ENCODE measurements around the gene TRAPPC12.

The TRAPPC12 gene

GRCh38 chr2:3398857-3399256 is 19.4 kb downstream of the TRAPPC12 start:
- TF ChIP-seq, protein P1, sequence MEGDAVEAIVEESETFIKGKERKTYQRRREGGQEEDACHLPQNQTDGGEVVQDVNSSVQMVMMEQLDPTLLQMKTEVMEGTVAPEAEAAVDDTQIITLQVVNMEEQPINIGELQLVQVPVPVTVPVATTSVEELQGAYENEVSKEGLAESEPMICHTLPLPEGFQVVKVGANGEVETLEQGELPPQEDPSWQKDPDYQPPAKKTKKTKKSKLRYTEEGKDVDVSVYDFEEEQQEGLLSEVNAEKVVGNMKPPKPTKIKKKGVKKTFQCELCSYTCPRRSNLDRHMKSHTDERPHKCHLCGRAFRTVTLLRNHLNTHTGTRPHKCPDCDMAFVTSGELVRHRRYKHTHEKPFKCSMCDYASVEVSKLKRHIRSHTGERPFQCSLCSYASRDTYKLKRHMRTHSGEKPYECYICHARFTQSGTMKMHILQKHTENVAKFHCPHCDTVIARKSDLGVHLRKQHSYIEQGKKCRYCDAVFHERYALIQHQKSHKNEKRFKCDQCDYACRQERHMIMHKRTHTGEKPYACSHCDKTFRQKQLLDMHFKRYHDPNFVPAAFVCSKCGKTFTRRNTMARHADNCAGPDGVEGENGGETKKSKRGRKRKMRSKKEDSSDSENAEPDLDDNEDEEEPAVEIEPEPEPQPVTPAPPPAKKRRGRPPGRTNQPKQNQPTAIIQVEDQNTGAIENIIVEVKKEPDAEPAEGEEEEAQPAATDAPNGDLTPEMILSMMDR (IDR thresholded peaks at IDR 0.05; ENCODE audit: low read depth, low read length): no peak
- H3K4me3 ChIP-seq (ENCODE audit: low read depth, low read length): no peak overlapping the region

GRCh38 chr2:3399381-3399780 is 19.9 kb downstream of the TRAPPC12 start:
- no peak overlapping the region for H3K4me3 ChIP-seq (ENCODE audit: low read depth, low read length)
- TF ChIP-seq, protein P1 (IDR thresholded peaks at IDR 0.05; ENCODE audit: low read depth, low read length): no peak

DNA sequence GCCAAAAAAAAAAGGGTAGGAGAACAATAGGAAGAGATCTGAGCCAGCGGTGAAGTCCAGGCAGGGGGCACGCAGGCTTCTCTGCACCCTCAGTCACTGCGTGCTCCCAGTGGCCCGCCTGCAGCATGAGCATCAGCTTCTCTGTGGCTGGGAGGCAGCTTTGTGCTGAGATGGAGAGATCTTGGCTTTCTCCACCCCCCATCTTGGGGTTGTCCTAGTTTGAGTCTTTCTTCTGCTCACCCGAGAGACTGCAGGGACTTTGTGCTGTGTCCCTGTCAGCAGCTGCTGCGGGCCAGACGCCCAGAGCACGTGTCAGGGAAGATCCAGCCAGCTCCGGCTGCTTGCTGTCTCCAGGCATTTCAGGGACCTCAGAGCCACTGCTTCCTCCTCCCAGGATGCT is 20.3 kb downstream of the TRAPPC12 start:
- TF ChIP-seq, protein P1 (IDR thresholded peaks at IDR 0.05; ENCODE audit: low read depth, low read length): no peak
- no peak overlapping the region for H3K4me3 ChIP-seq (ENCODE audit: low read depth, low read length)

DNA sequence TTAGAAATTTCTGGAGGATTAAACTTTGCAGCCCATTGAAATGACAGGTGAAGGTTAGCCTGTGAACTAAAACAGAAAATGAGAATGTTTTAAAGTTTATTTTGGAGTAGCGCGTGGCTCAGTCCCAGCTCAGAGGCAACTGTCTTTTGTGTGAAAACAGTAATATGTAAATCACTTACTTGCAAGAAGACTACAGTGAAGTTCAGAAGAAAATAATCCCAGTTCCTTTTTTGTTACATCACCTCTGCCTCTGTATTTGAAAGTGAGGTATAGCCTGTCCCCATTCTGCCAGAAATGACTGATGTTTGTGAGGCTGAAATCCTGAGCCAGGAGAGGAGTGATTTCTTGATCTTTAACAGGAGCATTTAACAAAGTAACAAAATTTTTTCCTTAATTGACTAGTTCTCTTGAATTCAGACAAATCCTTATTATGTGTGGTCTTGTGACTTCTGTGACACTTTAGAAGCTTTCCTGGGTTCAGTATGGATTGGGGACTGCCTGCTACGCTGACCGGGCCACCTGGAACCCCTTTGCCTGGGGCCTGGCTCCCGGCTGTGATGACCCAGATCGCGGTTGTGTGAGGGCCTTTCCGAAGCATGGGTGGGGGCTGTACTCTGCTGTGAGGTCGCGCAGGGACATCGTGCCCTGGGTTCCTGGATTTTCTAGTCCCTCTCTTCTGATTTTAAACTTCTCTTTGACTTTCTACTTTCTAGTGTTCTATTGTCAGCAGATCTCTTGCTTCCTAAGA is 24.3 kb downstream of the TRAPPC12 start:
- H3K4me3 ChIP-seq (ENCODE audit: low read depth, low read length): no peak overlapping the region
- TF ChIP-seq, protein P1 (IDR thresholded peaks at IDR 0.05; ENCODE audit: low read depth, low read length): no peak

DNA sequence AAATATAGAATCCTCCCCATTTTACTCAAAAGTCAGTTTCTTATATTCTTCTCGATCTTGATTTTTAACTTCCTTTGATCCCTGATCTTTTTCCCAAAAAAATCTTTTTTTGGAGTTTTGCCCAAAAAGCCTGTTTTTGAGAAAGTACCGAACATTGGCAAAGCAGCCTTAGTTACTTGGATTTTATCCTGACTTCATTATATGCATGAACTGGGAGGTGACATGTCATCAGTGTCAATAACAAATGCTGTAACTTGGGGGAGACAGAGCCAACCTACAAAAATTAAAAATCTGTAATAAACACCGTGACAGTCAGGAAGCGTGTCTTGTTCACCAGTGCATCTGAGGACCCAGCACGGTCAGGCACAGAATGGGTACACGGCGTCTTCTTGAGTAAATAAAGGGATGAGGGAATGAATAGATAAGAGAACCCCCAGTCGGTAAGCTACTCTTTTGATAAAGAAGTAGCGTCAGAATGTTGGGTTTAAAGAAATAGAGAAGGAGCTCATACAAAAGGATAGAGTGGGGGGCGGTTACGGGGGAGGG is 24.9 kb downstream of the TRAPPC12 start:
- no peak overlapping the region for H3K4me3 ChIP-seq (ENCODE audit: low read depth, low read length)
- TF ChIP-seq, protein P1 (IDR thresholded peaks at IDR 0.05; ENCODE audit: low read depth, low read length): no peak

DNA sequence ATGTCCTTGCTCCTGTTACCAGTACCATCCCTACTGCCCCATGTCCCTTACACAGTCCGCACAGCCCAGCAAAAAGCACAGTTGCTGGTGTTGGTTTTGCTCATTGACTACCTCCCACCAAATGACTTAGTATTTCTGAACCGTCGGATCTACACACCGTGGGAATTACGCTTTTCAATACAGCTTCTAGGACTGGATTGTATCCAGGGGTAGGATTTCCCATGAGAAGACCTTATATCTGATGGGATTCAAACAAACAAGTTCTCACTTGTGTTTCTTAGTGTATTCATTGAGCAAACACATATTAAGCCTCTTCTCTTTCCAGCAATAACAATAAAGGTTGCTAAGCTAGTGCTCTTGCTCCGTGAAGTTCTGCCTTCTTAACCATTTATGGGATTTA is 25.8 kb downstream of the TRAPPC12 start:
- TF ChIP-seq, protein P1 (IDR thresholded peaks at IDR 0.05; ENCODE audit: low read depth, low read length): no peak
- no peak overlapping the region for H3K4me3 ChIP-seq (ENCODE audit: low read depth, low read length)

GRCh38 chr2:3405876-3406275 is 26.4 kb downstream of the TRAPPC12 start:
- TF ChIP-seq, protein P1 (IDR thresholded peaks at IDR 0.05; ENCODE audit: low read depth, low read length): no peak
- H3K4me3 ChIP-seq (ENCODE audit: low read depth, low read length): no peak overlapping the region
